AG20443 (cell line): ENCODE measurements around the gene BMP6.
A peak's percentile ranks its signal among the peaks of the same experiment; 100 is the strongest.
"Not testable (repeated sequence)": the region's sequence is repeated elsewhere in the genome, so short reads cannot be mapped to it uniquely, and the experiment has no call there.

ENCODE experiments used
- DNase-seq: peaks from one replicate; pipeline ENCODE4 v3.0.0; 2012; ENCODE audit warnings: low spot score, mixed read lengths

Gene BMP6

GRCh38 chr6:7794509-7794908, 68.6 kb downstream of the BMP6 start:
- DNase-seq: no peak

DNA sequence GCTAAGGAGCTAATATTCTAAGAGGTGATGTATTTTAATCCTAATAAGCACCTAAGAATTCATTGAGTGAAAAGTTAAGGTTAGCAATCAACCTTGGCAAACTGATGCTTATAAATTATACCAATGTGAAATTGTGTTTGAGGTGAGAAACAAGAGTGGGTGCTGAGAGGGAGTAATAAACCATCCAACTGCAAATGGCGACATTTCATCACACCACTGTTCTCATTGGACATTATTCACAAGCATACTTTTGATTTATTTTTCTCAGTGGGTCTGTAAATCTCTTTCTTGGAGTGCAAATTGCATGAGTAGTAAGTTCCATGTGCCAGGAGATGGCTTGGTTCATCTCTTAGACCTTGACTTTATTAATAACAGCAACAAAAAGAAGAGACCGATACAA, 71.5 kb downstream of the BMP6 start:
- DNase-seq: no peak

- no peak for DNase-seq
Observed at GRCh38 chr6:7798751-7799150, 72.9 kb downstream of the BMP6 start.

GRCh38 chr6:7802662-7803061, 76.8 kb downstream of the BMP6 start:
- DNase-seq: no peak

DNA sequence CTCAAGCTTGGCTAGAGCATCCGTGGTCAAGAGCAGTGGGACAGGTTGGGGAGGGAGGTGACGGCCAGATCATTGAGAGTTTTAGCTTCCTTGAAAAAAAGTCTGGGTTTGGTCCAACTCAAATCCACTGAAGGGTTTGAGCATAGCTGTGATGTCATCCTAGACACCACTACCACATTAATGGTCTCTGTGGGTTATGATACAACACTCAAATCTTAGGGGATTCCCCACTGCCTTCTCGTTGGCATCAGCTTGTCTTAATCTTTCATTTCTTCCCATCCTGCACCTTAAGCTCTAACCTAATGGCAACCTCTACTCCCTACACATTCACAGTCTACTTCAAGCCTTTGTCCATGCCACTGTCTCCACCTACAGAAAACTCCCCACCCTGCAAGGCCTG, 77.3 kb downstream of the BMP6 start:
- DNase-seq: no peak

- no peak for DNase-seq
Observed at GRCh38 chr6:7805078-7805849, 79.4 kb downstream of the BMP6 start.

- DNase-seq: peak; percentile 27
Observed at GRCh38 chr6:7805850-7806214, 79.9 kb downstream of the BMP6 start.

- no peak for DNase-seq
Observed at GRCh38 chr6:7806711-7807110, 80.8 kb downstream of the BMP6 start.

GRCh38 chr6:7809346-7809745, 83.4 kb downstream of the BMP6 start:
- no peak for DNase-seq

- no peak for DNase-seq
Observed at GRCh38 chr6:7811441-7811840, 85.5 kb downstream of the BMP6 start.

DNA sequence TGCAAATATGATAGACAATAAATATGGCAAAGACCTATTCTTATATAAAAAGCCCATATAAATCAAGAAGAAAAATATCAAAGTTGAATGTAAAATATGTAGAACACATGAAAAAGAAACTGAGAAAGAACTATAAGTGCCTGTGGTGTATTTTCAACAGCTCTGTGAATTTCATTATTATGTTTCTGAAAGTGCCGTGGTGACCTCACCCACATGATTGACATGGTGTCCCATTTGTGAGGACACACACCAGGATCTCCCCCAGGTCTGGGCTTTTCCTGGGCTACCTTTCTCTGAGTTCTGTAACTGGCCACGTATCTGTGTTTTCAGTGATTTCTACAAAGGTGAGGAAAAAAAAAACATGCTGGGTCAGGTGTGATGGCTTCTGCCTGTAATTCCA, 86.7 kb downstream of the BMP6 start:
- no peak for DNase-seq

GRCh38 chr6:7813193-7813592, 87.3 kb downstream of the BMP6 start:
- no peak for DNase-seq

DNA sequence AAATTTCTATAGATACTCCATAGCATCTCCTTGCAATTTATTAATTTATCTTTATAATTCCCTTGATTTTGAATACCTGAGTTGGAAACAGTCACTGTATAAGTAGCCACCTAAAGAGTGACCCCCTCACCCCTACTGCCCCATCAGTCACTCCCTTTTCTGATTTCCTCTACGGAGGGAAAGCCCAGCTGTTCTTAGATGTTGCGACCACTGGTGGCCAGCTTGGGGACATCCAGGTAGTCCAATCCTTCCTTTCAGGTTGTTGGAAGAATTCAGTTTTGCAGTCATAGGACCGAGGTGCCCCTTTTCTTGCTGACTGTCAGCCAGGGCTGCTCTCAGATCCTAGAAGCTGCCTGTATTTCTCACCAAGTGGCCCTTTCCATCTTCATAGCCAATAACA, 87.8 kb downstream of the BMP6 start:
- no peak for DNase-seq

GRCh38 chr6:7815716-7816115, 89.8 kb downstream of the BMP6 start:
- DNase-seq: no peak

- DNase-seq: not testable (repeated sequence)
Observed at GRCh38 chr6:7817184-7817583, 91.3 kb downstream of the BMP6 start.

DNA sequence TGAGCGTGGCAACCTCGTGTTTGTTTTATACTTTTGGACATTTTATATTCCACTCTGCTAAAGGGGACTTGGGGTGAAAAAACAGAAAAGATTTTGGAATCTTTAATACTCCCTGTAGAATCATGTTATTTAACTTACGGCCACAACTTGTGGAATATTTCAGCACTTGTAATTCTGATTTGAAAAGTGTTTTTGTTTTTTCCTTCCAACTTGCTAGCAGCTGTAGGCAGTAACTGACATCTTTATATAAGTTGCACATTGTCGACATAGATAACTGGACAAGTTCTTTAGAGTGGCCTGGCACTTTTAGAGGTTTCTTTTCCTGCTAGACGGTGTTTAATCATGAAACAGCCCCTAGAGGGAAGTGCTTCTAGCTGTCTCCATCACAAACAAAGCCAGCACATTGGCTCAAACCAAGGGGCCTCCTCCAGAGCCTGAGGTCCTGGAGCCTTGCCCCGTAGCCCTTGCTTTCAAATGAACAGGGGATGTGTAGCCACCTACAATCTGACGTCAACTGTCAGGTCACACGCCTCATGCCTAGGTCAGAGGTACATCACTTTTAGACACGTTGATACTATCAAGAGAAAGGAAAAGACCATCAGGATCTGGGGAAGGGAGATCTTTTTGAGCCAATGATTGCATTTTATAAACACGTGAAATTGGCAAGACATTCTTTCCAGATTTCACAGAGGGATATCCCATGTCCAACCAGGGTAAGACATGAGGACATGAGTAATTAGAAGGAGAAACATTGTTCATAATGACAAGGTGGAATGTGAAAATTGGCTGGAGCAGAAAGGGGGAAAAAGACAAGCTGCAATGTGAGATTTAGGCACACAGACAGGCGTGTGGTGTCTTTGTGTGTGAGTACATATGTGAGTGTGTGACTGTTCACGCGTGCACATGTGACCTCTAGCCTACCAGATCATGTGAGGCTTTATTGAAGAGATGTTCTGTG, 92.6 kb downstream of the BMP6 start:
- DNase-seq: no peak

GRCh38 chr6:7819431-7820015, 93.6 kb downstream of the BMP6 start:
- peak; percentile 50 for DNase-seq

DNA sequence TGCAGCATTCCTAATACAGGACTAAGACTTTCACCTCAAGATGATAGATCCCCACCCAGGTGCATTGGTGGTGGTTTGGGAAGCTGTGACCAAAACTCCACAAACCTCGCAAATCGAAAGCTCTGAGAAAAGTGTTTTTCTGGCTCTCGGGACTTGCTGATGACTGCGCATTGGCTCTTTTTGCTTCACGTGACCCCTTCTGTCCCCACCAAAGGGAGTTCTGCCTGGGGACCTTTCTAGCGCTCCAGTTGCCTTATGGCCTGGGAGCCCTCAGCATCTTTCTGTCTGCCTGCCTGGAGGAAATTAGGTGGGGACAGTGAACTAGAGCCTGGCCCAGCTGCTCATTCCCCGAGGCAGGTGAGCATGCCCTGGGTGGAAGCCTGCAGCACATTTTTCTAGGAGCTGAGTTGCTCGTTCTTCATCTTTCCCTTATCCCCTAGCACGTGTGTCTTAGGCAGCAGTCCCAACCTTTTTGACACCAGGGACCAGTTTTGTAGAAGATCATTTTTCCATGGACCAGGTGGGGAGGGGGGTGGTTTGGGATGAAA, 94.5 kb downstream of the BMP6 start:
- no peak for DNase-seq

DNA sequence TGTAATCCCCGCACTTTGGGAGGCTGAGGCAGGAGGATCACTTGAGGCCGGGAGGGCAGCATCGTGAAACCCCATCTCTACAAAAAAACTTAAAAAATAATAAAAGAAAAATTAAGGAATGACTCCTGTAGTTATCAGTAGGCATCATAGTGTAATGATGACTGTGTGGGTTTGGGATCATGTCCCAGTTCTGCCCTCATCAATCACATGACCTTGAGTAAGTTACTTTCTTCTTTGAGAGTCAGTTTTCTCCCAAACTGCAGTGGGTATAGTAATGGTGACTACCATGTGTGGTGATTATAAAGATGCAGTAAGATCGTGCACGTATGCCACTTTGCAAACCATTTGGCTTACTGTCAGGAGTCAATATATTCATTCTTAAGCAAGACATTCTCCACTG, 95.5 kb downstream of the BMP6 start:
- peak; percentile 48 for DNase-seq

GRCh38 chr6:7823552-7823951, 97.7 kb downstream of the BMP6 start:
- DNase-seq: no peak

DNA sequence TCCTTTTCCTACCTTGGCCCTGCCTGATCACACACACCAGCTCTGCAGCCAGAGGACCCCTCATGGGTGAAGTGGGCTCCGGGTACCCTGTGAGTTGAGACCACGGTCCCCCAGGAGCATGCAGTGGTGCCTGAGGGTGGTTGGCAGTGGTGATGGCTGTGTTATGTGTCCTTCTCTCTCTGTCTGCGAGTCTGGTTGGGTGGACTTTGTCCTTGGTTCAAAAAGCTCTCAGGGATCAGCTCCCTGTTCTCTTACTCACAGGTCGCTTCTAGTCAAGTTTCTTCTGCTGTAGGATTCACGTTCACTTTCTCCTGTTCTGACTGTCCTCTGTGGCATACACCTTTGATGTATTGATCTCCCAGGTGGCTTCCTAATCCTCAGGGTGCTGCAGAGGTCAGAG, 100.1 kb downstream of the BMP6 start:
- no peak for DNase-seq

- peak; percentile 59 for DNase-seq
Observed at GRCh38 chr6:7827142-7827541, 101.2 kb downstream of the BMP6 start.

DNA sequence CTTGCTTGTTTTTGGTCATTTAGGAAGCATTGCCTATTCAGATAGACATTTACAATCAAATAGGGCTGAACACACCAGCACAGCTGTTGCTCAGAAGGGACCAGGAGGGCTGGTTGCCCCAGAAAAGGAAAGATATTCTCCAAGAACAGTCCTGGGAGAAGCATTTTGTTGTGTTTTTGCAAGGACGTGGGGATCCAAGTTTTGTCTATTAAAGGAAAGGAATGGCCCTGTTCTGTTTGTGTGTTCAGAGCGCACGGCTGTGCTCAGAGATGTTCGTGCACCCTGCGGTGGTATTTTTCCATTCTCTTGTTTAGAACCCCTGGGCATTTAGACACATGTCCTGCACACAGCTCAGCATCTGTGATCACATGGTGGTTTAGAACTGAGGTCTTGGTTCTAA, 102.2 kb downstream of the BMP6 start:
- no peak for DNase-seq
